Measurements from ENCODE around the gene CRISPLD2. TPM values are rescaled to one million over a fixed set of nuclear protein-coding genes. Genes with fewer than 3 reads are reported as not detected.

CRISPLD2 gene
- total and polyA plus RNA-seq, 9 of the 15 experiments (the other 6 are each of a cell fraction or from before 2014, with no cell fraction given), result 0.03 to 0.24 (median 0.04) TPM; not detected in 4

DNA sequence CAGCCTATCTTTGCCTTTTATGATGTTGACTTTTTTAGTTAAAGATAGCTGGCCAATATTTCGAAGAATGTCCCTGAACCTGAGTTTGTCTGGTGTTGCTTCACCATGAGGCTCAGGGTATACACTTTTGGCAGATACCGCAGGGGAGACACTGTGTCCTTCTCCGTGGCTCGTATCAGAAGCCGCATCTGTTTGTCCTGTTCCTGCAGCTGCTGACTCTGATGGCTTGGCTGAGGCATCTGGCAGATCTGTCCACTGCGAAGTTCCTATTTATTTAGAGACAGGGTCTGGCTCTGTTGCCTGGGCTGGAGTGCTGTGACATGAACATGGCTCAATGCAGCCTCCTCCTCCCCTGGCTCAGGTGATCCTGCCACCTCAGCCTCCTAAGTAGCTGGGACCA is 93.5 kb downstream of the CRISPLD2 start (continued):
- peak; percentile 79 for TF ChIP-seq ARID1B (IDR thresholded peaks at IDR 0.05)
- TF ChIP-seq, protein P1, sequence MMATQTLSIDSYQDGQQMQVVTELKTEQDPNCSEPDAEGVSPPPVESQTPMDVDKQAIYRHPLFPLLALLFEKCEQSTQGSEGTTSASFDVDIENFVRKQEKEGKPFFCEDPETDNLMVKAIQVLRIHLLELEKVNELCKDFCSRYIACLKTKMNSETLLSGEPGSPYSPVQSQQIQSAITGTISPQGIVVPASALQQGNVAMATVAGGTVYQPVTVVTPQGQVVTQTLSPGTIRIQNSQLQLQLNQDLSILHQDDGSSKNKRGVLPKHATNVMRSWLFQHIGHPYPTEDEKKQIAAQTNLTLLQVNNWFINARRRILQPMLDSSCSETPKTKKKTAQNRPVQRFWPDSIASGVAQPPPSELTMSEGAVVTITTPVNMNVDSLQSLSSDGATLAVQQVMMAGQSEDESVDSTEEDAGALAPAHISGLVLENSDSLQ (IDR thresholded peaks at IDR 0.05), result no peak
- no peak for TF ChIP-seq PHB (CRISPR knock-in tag; IDR thresholded peaks at IDR 0.05)
- TF ChIP-seq, protein P2, sequence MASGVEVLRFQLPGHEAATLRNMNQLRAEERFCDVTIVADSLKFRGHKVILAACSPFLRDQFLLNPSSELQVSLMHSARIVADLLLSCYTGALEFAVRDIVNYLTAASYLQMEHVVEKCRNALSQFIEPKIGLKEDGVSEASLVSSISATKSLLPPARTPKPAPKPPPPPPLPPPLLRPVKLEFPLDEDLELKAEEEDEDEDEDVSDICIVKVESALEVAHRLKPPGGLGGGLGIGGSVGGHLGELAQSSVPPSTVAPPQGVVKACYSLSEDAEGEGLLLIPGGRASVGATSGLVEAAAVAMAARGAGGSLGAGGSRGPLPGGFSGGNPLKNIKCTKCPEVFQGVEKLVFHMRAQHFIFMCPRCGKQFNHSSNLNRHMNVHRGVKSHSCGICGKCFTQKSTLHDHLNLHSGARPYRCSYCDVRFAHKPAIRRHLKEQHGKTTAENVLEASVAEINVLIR (CRISPR knock-in tag; IDR thresholded peaks at IDR 0.05), result no peak
- no peak for TF ChIP-seq ZNF311 (CRISPR knock-in tag; IDR thresholded peaks at IDR 0.05)
- no peak for TF ChIP-seq MTA3 (IDR thresholded peaks at IDR 0.05; ENCODE audit: borderline replicate concordance)
- TF ChIP-seq RB1 (IDR thresholded peaks at IDR 0.05; ENCODE audit: low read depth), result no peak
- TF ChIP-seq ZNF140 (CRISPR knock-in tag; IDR thresholded peaks at IDR 0.05), result no peak
- TF ChIP-seq, protein P3, sequence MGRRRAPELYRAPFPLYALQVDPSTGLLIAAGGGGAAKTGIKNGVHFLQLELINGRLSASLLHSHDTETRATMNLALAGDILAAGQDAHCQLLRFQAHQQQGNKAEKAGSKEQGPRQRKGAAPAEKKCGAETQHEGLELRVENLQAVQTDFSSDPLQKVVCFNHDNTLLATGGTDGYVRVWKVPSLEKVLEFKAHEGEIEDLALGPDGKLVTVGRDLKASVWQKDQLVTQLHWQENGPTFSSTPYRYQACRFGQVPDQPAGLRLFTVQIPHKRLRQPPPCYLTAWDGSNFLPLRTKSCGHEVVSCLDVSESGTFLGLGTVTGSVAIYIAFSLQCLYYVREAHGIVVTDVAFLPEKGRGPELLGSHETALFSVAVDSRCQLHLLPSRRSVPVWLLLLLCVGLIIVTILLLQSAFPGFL (CRISPR knock-in tag; IDR thresholded peaks at IDR 0.05), result no peak
- no peak for TF ChIP-seq FOXJ2 (tag; IDR thresholded peaks at IDR 0.05)
- TF ChIP-seq HDAC3 (IDR thresholded peaks at IDR 0.05; ENCODE audit: borderline replicate concordance, partially characterized antibody), result no peak
- TF ChIP-seq IFI16 (CRISPR knock-in tag; IDR thresholded peaks at IDR 0.05), result no peak
- TF ChIP-seq, protein P4, sequence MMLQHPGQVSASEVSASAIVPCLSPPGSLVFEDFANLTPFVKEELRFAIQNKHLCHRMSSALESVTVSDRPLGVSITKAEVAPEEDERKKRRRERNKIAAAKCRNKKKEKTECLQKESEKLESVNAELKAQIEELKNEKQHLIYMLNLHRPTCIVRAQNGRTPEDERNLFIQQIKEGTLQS (IDR thresholded peaks at IDR 0.05), result no peak
- TF ChIP-seq, protein P4 (CRISPR knock-in tag; conservative IDR thresholded peaks at IDR 0.05), result no peak
- TF ChIP-seq PYGO2 (tag; IDR thresholded peaks at IDR 0.05), result no peak
- TF ChIP-seq ZNF586 (CRISPR knock-in tag; conservative IDR thresholded peaks at IDR 0.05), result no peak
- TF ChIP-seq, protein P5, sequence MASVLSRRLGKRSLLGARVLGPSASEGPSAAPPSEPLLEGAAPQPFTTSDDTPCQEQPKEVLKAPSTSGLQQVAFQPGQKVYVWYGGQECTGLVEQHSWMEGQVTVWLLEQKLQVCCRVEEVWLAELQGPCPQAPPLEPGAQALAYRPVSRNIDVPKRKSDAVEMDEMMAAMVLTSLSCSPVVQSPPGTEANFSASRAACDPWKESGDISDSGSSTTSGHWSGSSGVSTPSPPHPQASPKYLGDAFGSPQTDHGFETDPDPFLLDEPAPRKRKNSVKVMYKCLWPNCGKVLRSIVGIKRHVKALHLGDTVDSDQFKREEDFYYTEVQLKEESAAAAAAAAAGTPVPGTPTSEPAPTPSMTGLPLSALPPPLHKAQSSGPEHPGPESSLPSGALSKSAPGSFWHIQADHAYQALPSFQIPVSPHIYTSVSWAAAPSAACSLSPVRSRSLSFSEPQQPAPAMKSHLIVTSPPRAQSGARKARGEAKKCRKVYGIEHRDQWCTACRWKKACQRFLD (CRISPR knock-in tag; IDR thresholded peaks at IDR 0.05), result no peak; the same call in 1 of the 2 replicates
- TF ChIP-seq MYBL2 (IDR thresholded peaks at IDR 0.05; ENCODE audit: low read depth), result no peak
- no peak for TF ChIP-seq MYBL2 (CRISPR knock-in tag; IDR thresholded peaks at IDR 0.05; ENCODE audit: borderline replicate concordance)
- TF ChIP-seq, protein P6, sequence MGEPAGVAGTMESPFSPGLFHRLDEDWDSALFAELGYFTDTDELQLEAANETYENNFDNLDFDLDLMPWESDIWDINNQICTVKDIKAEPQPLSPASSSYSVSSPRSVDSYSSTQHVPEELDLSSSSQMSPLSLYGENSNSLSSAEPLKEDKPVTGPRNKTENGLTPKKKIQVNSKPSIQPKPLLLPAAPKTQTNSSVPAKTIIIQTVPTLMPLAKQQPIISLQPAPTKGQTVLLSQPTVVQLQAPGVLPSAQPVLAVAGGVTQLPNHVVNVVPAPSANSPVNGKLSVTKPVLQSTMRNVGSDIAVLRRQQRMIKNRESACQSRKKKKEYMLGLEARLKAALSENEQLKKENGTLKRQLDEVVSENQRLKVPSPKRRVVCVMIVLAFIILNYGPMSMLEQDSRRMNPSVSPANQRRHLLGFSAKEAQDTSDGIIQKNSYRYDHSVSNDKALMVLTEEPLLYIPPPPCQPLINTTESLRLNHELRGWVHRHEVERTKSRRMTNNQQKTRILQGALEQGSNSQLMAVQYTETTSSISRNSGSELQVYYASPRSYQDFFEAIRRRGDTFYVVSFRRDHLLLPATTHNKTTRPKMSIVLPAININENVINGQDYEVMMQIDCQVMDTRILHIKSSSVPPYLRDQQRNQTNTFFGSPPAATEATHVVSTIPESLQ (CRISPR knock-in tag; IDR thresholded peaks at IDR 0.05), result no peak
- TF ChIP-seq, protein P7, sequence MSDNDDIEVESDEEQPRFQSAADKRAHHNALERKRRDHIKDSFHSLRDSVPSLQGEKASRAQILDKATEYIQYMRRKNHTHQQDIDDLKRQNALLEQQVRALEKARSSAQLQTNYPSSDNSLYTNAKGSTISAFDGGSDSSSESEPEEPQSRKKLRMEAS (CRISPR knock-in tag; IDR thresholded peaks at IDR 0.05), result no peak
- no peak for TF ChIP-seq POLR3A (IDR thresholded peaks at IDR 0.05; ENCODE audit: borderline replicate concordance, extremely low read depth, insufficient read depth, insufficient read length)
